Epithelial cell of esophagus (primary cell): ENCODE results near the gene SARS1.

Experiments
- DNase-seq: peaks from one replicate; pipeline ENCODE4 v3.0.0; 2010; ENCODE audit warnings: low read depth
- H3K4me3 ChIP-seq: 2 replicates; pipeline ENCODE4 v1.5.1; 2011; ENCODE audit warnings: mild to moderate bottlenecking, low read length, control low read depth
- TF ChIP-seq, protein P1 (sequence below): IDR thresholded peaks from 2 replicates; pipeline ENCODE4 v1.5.1; 2011; ENCODE audit warnings: low read depth, mild to moderate bottlenecking, low read length, control low read depth, inconsistent platforms; ENCODE audit not compliant: insufficient read depth; ENCODE audit errors: missing control alignments

The SARS1 gene

DNA sequence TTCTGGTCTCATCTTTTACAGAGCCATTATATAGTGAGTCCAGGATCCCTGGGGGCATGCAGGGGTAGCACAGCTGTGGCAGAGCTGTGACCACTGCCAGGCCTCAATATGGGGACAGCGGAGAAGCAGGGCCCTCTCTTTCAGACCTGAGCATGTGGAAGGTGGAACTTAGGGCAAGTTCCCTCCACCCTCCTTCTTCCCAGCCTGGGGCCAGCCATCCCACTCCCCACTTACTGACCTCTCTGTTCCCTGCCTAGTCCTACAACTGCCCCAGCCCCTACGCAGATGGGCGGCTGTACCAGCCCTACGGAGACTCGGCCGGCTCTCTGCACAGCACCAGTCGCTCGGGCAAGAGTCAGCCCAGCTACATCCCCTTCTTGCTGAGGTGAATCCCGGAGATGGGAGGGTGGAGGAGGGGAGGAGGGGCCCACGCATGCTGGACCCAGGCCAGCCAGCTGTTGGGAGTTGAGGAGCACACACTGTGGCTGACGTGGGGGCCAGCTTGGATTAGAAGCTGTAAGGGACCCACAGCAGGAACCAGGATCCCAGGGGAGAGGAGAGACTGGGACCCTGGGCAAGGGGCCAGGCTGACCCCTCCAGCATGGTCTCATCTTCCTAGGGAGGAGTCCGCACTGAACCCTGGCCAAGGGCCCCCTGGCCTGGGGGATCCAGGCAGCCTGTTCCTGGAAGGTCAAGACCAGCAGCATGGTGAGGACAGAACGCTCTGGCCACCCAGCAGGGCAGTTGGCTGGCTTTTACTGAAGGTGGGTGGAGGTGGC is 58.5 kb downstream of the SARS1 start:
- H3K4me3 ChIP-seq, result no peak overlapping the region
- no peak for DNase-seq
- TF ChIP-seq, protein P1, sequence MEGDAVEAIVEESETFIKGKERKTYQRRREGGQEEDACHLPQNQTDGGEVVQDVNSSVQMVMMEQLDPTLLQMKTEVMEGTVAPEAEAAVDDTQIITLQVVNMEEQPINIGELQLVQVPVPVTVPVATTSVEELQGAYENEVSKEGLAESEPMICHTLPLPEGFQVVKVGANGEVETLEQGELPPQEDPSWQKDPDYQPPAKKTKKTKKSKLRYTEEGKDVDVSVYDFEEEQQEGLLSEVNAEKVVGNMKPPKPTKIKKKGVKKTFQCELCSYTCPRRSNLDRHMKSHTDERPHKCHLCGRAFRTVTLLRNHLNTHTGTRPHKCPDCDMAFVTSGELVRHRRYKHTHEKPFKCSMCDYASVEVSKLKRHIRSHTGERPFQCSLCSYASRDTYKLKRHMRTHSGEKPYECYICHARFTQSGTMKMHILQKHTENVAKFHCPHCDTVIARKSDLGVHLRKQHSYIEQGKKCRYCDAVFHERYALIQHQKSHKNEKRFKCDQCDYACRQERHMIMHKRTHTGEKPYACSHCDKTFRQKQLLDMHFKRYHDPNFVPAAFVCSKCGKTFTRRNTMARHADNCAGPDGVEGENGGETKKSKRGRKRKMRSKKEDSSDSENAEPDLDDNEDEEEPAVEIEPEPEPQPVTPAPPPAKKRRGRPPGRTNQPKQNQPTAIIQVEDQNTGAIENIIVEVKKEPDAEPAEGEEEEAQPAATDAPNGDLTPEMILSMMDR, result no peak

DNA sequence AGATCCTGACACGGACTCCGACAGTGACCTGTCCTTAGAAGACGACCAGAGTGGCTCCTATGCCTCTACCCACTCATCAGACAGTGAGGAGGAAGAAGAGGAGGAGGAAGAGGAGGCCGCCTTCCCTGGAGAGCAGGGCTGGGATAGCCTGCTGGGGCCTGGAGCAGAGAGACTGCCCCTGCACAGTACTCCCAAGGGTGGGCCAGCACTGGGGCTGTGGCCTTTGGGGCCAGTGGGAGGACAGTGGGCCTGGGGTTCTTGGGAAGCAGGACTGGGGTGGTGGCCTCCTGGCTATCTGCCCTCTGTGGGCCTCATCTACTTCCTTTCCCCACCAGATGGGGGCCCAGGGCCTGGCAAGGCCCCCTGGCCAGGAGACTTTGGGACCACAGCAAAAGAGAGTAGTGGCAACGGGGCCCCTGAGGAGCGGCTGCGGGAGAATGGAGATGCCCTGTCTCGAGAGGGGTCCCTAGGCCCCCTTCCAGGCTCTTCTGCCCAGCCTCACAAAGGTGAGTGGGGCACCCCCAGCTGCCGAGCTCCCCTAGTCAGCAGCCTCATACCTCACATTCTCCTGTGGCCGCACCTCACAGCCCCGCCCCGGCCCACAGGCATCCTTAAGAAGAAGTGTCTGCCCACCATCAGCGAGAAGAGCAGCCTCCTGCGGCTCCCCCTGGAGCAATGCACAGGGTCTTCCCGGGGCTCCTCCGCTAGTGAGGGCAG is 59.3 kb downstream of the SARS1 start:
- peak; percentile 55 for DNase-seq
- TF ChIP-seq, protein P1, result no peak
- peak overlapping the region; percentile 41 for H3K4me3 ChIP-seq

DNA sequence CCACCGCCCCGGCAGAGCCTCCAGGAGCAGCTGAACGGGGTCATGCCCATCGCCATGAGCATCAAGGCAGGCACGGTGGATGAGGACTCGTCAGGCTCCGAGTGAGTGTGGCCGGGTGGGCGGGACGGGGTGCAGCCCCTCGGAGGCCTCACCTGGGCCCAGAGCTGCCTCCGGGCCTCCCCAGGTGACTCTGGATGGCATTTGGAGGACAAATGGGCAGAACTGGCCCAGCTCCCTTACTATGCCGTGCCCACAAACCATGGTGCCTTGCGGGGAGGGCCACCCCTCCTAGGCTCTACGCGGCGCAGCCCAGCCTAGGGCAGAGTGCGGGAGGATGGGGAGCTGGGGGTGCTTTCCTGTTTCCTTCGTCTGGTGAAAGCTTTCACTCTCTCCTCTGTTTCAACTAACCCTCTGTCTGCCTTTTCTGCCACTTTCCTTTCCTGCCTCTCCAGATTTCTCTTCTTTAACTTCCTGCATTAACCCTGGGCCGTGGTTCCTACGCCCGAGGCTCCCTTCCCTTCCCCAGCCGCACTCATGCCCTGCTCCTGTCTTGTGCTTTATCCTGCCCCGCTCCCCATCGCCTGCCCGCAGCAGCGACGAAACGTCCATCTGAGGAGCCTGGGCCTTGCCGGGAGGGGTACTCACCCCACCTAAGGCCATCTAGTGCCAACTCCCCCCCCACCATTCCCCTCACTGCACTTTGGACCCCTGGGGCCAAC is 60.0 kb downstream of the SARS1 start:
- peak overlapping the region; percentile 41 for H3K4me3 ChIP-seq
- DNase-seq, result peak; percentile 39
- TF ChIP-seq, protein P1, result no peak

DNA sequence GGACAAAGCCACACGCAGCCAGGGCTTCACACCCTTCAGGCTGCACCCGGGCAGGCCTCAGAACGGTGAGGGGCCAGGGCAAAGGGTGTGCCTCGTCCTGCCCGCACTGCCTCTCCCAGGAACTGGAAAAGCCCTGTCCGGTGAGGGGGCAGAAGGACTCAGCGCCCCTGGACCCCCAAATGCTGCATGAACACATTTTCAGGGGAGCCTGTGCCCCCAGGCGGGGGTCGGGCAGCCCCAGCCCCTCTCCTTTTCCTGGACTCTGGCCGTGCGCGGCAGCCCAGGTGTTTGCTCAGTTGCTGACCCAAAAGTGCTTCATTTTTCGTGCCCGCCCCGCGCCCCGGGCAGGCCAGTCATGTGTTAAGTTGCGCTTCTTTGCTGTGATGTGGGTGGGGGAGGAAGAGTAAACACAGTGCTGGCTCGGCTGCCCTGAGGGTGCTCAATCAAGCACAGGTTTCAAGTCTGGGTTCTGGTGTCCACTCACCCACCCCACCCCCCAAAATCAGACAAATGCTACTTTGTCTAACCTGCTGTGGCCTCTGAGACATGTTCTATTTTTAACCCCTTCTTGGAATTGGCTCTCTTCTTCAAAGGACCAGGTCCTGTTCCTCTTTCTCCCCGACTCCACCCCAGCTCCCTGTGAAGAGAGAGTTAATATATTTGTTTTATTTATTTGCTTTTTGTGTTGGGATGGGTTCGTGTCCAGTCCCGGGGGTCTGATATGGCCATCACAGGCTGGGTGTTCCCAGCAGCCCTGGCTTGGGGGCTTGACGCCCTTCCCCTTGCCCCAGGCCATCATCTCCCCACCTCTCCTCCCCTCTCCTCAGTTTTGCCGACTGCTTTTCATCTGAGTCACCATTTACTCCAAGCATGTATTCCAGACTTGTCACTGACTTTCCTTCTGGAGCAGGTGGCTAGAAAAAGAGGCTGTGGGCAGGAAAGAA is 61.1 kb downstream of the SARS1 start:
- peak; percentile 96 for DNase-seq
- TF ChIP-seq, protein P1, result no peak
- peak overlapping the region; percentile 41 for H3K4me3 ChIP-seq

DNA sequence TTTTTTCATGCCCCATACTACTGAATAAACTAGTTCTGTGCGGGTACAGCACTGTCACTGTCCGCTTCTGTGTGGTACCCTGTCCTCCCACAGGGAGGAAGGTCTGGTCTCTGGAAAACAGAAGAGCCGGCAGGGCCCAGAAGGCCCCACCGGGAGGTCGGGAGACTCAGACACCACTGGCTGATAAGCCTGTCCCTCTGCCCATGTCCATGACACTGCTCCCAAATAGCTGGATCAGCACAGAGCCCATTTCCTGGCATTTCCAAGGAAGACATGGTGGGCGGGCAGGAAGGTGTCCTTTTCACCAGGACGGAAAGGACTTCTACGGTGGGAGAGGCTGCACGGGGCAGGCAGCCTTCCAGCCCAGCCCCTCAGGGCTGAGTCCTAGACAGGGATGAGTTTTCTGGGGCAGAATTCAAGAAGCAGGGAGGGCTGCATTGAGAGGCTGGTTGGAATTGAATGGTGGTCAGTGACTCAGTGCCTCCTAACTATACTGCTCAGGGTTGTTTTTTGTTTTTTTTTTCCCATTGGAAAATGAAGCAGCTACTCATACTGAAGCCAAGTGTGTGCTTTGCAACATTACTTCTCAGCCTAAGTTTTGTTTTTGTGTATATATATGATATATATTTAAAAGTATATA is 62.1 kb downstream of the SARS1 start:
- H3K4me3 ChIP-seq, result peak overlapping the region; percentile 7
- peak; percentile 49 for DNase-seq
- TF ChIP-seq, protein P1, result no peak
